ENCODE data around the gene CARHSP1.

GRCh38 chr16:8878523-8878911 lies 9.7 kb upstream of the CARHSP1 start:
- TF ChIP-seq CTCF (IDR thresholded peaks at IDR 0.05 in 4 of 5, conservative IDR thresholded peaks at IDR 0.05 in 1 of 5) = no peak
- TF ChIP-seq POLR2A (IDR thresholded peaks at IDR 0.05) = no peak
